GM23248 (cell line): ENCODE data around the gene GDPGP1. TPM values are rescaled to one million over a fixed set of nuclear protein-coding genes. Genes with fewer than 3 reads are reported as not detected.

Source experiments
- DNase-seq: peaks from one replicate; pipeline ENCODE4 v3.0.0-alpha.2; 2015
- H2AFZ ChIP-seq: fragments of 200-600 bp; sonication (generic); 2 replicates; pipeline ENCODE4 v1.6.1; 2016; ENCODE audit warnings: antibody characterized with exemption
- H3F3A ChIP-seq: fragments of 200-600 bp; sonication (generic); 2 replicates; pipeline ENCODE4 v1.6.1; 2016; ENCODE audit warnings: mild to moderate bottlenecking, antibody characterized with exemption, mixed run types; ENCODE audit not compliant: insufficient read depth
- H3K27ac ChIP-seq: fragments of 200-600 bp; sonication (generic); 2 replicates; pipeline ENCODE4 v1.5.1; 2016; ENCODE audit warnings: mild to moderate bottlenecking
- H3K27me3 ChIP-seq: fragments of 200-600 bp; sonication (generic); replicated peaks from 2 replicates; pipeline ENCODE4 v1.6.1; 2016; ENCODE audit warnings: mild to moderate bottlenecking; ENCODE audit not compliant: insufficient read depth
- H3K36me3 ChIP-seq: fragments of 200-600 bp; sonication (generic); 2 replicates; pipeline ENCODE4 v1.6.1; 2016; ENCODE audit warnings: low read depth, mild to moderate bottlenecking
- H3K4me1 ChIP-seq: fragments of 200-600 bp; sonication (generic); 2 replicates; pipeline ENCODE4 v1.6.1; 2016; ENCODE audit warnings: mild to moderate bottlenecking; ENCODE audit not compliant: insufficient read depth
- H3K4me2 ChIP-seq: fragments of 200-600 bp; sonication (generic); one replicate; pipeline ENCODE4 v1.6.1; 2016; ENCODE audit warnings: mild to moderate bottlenecking; ENCODE audit not compliant: unreplicated experiment
- H3K4me3 ChIP-seq: fragments of 200-600 bp; sonication (generic); 2 replicates; pipeline ENCODE4 v1.5.1; 2016; ENCODE audit warnings: mild to moderate bottlenecking
- H3K79me2 ChIP-seq: fragments of 200-600 bp; sonication (generic); 2 replicates; pipeline ENCODE4 v1.6.1; 2016; ENCODE audit warnings: mild to moderate bottlenecking; ENCODE audit not compliant: insufficient read depth
- H3K9ac ChIP-seq: fragments of 200-600 bp; sonication (generic); 2 replicates; pipeline ENCODE4 v1.6.1; 2016; ENCODE audit warnings: mild to moderate bottlenecking
- H3K9me2 ChIP-seq: fragments of 200-600 bp; sonication (generic); 2 replicates; pipeline ENCODE4 v1.6.1; 2016; ENCODE audit warnings: mixed run types, mild to moderate bottlenecking, moderate library complexity; ENCODE audit not compliant: insufficient read depth
- H3K9me3 ChIP-seq: fragments of 200-600 bp; sonication (generic); one replicate; pipeline ENCODE4 v1.6.1; 2017; ENCODE audit warnings: low read depth
- H4K20me1 ChIP-seq: fragments of 200-600 bp; sonication (generic); 2 replicates; pipeline ENCODE4 v1.6.0; 2016; ENCODE audit not compliant: insufficient read depth
- EZH2 ChIP-seq: fragments of 200-600 bp; sonication (generic); IDR thresholded peaks from 2 replicates; pipeline ENCODE4 v1.6.1; 2018; ENCODE audit warnings: antibody characterized with exemption, mild to moderate bottlenecking; ENCODE audit not compliant: insufficient read depth, poor library complexity, severe bottlenecking
- EZH2phosphoT487 ChIP-seq: fragments of 200-600 bp; sonication (generic); IDR thresholded peaks from 2 replicates; pipeline ENCODE4 v1.6.1; 2018; ENCODE audit warnings: antibody characterized with exemption, moderate library complexity, mild to moderate bottlenecking, low read depth; ENCODE audit not compliant: insufficient read depth
- WGBS, 2 experiments: methylation state at CpG; one replicate each; pipeline ENCODE4 v1.1.6; 2015 to 2017; ENCODE audit warnings: low lambda C conversion rate in 2 of 2, low coverage in 1 of 2; ENCODE audit errors: missing lambda C conversion rate in 2 of 2; 5-methylcytosine and 5-hydroxymethylcytosine counted together
- in situ Hi-C: fragments of 300-500 bp; cut with MboI; formaldehyde crosslinking; loops from 2 replicates; pipeline ENCODE4 v1.15.0; 2020
- polyA plus RNA-seq: library from polyadenylated mRNA; unstranded; fragments of >200 nt; fragmentation: Nextera tagmentation; extraction: Ambion mirVana; gene quantifications from 2 replicates; pipeline ENCODE4 v1.2.1, GENCODE V29; 2016
- total RNA-seq: library from RNA; depleted of rRNA; stranded (reverse); fragments of >200 nt; shearing (Covaris generic); gene quantifications from 2 replicates; pipeline ENCODE4 v1.2.3, GENCODE V29; 2014

GDPGP1 gene
- total and polyA plus RNA-seq, 2 experiments from 2014 or later, result 1.3 to 9.0 TPM

DNA sequence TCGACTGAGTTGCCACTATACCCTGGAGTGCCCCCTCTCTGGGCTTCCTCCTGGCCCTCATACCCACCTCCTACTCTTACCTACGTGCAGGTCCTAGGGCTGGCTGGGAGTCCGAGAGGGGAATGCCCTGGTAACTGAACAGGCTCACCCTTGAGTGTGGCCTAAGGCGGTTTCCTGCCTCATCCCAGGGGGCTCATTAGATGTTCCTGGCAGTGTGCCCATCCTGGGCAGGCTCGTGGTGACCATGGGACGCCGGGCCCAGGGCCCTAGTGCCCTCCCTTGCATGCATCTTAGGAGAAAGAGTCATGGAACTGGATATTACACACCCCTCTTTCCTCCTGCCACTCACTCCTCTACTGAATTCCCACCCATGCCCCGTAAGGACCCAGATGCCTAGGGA lies 30.1 kb upstream of the GDPGP1 start:
- Histone ChIP-seq H3K27me3 (no peaks in the 10 kb centered on the region), H3K9me3 (no peaks in the 10 kb centered on the region), H4K20me1 (no peaks in the 10 kb centered on the region), H2AFZ (no peak overlapping the region), H3K36me3 (no peaks in the 10 kb centered on the region), H3K9ac (no peak overlapping the region), H3K4me1 (no peaks in the 10 kb centered on the region), H3F3A (peaks cover 8% of the 10 kb centered on the region; the same call in 1 of the 2 replicates), H3K4me2 (no peak overlapping the region), H3K79me2 (no peaks in the 10 kb centered on the region), H3K27ac (no peak overlapping the region), H3K4me3 (no peak overlapping the region), H3K9me2 (no peaks in the 10 kb centered on the region)
- TF ChIP-seq EZH2 (no peak), EZH2phosphoT487 (no peak)
- WGBS, 2 experiments, result 79 to 84% methylated on average over 7 to 8 of the region's 8 CpGs
- DNase-seq, result no peak
- in situ Hi-C loops, result no loop called here

DNA sequence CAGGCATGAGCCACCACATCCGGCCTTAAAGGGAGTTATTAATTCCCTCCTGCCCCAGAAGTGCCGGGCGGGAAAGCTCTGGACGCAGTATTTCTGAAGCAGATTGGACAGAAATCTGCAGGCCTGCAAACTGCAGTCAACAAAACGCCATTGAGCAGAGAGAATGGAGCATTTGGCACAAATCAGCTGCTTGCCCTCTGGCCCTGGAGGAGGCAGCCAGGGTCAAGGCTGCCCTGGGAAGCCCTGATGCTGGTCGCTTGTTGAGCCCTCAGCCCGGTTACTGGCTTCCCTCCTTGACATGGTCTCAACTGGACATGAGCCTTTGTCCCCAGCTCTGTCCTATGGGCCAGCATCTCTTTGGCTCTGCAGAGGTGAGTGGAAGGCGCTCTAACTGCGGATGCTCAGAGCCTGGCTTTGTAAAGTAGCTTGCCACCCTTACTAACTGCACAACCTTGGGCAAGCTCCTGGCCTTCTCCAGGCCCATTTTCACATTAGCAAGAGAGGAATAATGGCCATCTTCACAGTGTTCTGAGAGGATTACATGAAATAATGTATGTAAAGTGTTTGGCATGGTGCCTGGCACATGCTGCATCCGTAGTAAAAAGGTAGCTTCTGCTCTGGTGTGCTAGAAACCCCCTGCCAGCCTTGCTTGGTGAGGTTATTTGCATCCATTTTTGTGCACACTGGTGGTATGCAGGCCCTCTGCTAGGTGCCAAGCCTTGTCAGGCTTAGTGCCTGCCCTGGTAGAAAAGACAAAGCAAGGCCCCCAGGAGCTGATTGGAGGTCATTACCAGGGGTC lies 28.8 kb upstream of the GDPGP1 start:
- 88% methylated on average over 10 of the region's 10 CpGs for WGBS, 2 experiments
- Histone ChIP-seq H3K27ac (no peak overlapping the region), H4K20me1 (no peaks in the 10 kb centered on the region), H3K9me2 (no peaks in the 10 kb centered on the region), H3K4me2 (no peak overlapping the region), H3K36me3 (no peaks in the 10 kb centered on the region), H3K4me1 (no peaks in the 10 kb centered on the region), H3K9ac (no peak overlapping the region), H3F3A (peaks cover 4% of the 10 kb centered on the region; the same call in 1 of the 2 replicates), H3K4me3 (no peak overlapping the region), H2AFZ (no peak overlapping the region), H3K27me3 (no peaks in the 10 kb centered on the region), H3K79me2 (no peaks in the 10 kb centered on the region), H3K9me3 (no peaks in the 10 kb centered on the region)
- DNase-seq, result no peak
- TF ChIP-seq EZH2phosphoT487 (no peak), EZH2 (no peak)
- in situ Hi-C loops, result no loop called here

GRCh38 chr15:90205886-90206285 lies 28.1 kb upstream of the GDPGP1 start:
- in situ Hi-C loops, result no loop called here

GRCh38 chr15:90207252-90207651 lies 26.8 kb upstream of the GDPGP1 start:
- 84 to 85% methylated on average over 6 of the region's 6 CpGs for WGBS, 2 experiments
- no peak overlapping the region for H3K4me3 ChIP-seq
- DNase-seq, result no peak
- H4K20me1 ChIP-seq, result no peaks in the 10 kb centered on the region
- no peak overlapping the region for H3K4me2 ChIP-seq
- H3F3A ChIP-seq, result no peaks in the 10 kb centered on the region
- no peak overlapping the region for H2AFZ ChIP-seq
- H3K27ac ChIP-seq, result no peak overlapping the region
- H3K9ac ChIP-seq, result no peak overlapping the region
- no peaks in the 10 kb centered on the region for H3K4me1 ChIP-seq
- H3K9me2 ChIP-seq, result no peaks in the 10 kb centered on the region
- H3K79me2 ChIP-seq, result no peaks in the 10 kb centered on the region
- TF ChIP-seq EZH2phosphoT487 (no peak), EZH2 (no peak)
- in situ Hi-C loops, result no loop called here
- H3K36me3 ChIP-seq, result no peaks in the 10 kb centered on the region
- H3K27me3 ChIP-seq, result no peaks in the 10 kb centered on the region
- no peaks in the 10 kb centered on the region for H3K9me3 ChIP-seq

More at GRCh38 chr15:90205886-90206285, 28.1 kb upstream of the GDPGP1 start:
- Histone ChIP-seq H3K9me3 (no peaks in the 10 kb centered on the region), H2AFZ (no peak overlapping the region), H3K4me3 (no peak overlapping the region), H3K79me2 (no peaks in the 10 kb centered on the region), H4K20me1 (no peaks in the 10 kb centered on the region), H3K36me3 (no peaks in the 10 kb centered on the region), H3K27me3 (no peaks in the 10 kb centered on the region), H3K9me2 (no peaks in the 10 kb centered on the region), H3K27ac (no peak overlapping the region), H3F3A (no peaks in the 10 kb centered on the region), H3K9ac (no peak overlapping the region), H3K4me2 (no peak overlapping the region), H3K4me1 (no peaks in the 10 kb centered on the region)
- DNase-seq, result no peak
- WGBS, 2 experiments, result 90 to 92% methylated on average over 5 of the region's 5 CpGs
- no peak for TF ChIP-seq EZH2
- TF ChIP-seq EZH2phosphoT487, result no peak
